ENCODE results near the gene COTL1. TPM values are rescaled to one million over a fixed set of nuclear protein-coding genes. Genes with fewer than 3 reads are reported as not detected.

Gene COTL1
- total and polyA plus RNA-seq, 4 donors: 62.4 to 223 (median 142) TPM

- no peaks in the 10 kb centered on the region for H3K27me3 ChIP-seq (ENCODE audit: control insufficient read depth in 3 of 3, insufficient read depth in 3 of 3, low read length in 2 of 3)
- 85 to 94% methylated on average over 9 of the region's 9 CpGs for WGBS, 2 donors
- peak overlapping the region in 1 of 2 donors; percentile 40 for H3K9ac ChIP-seq (ENCODE audit: insufficient read depth in 1 of 2, low read length in 2 of 2)
- DNase-seq (no peak), ATAC-seq (ENCODE audit: insufficient read depth, low FRiP score) (no peak)
- H3K4me3 ChIP-seq: no peak overlapping the region
- no peak for TF ChIP-seq CTCF (IDR thresholded peaks at IDR 0.05; ENCODE audit: control extremely low read depth, extremely low read depth)
- H3K4me1 ChIP-seq (ENCODE audit: control insufficient read depth in 5 of 5, insufficient read depth in 5 of 5, low read length in 5 of 5): peaks cover 2 to 46% (median 26%) of the 10 kb centered on the region in 5 donors
- peaks cover 0 to 2% (median 0%) of the 10 kb centered on the region in 4 donors for H3K9me3 ChIP-seq (ENCODE audit: control insufficient read depth in 4 of 4, insufficient read depth in 3 of 4, low read length in 3 of 4)
- H3K27ac ChIP-seq (ENCODE audit: low read depth in 1 of 2, low read length in 1 of 2): peak overlapping the region in 1 of 2 donors; percentile 7
- H3K36me3 ChIP-seq (ENCODE audit: control insufficient read depth in 4 of 4, insufficient read depth in 4 of 4, low read length in 4 of 4): peaks cover 0 to 1% (median 0%) of the 10 kb centered on the region in 4 donors
Measured at GRCh38 chr16:84594725-84595038, 23.2 kb downstream of the COTL1 start.

- H3K9ac ChIP-seq (ENCODE audit: insufficient read depth in 1 of 2, low read length in 2 of 2): no peak overlapping the region
- peak overlapping the region in 1 of 2 donors; percentile 65 for H3K27ac ChIP-seq (ENCODE audit: low read depth in 1 of 2, low read length in 1 of 2)
- H3K9me3 ChIP-seq (ENCODE audit: control insufficient read depth in 4 of 4, insufficient read depth in 3 of 4, low read length in 3 of 4): peaks cover 0 to 2% (median 0%) of the 10 kb centered on the region in 4 donors
- no peak overlapping the region for H3K4me3 ChIP-seq
- whole genome bisulfite sequencing, 2 donors: 49 to 59% methylated on average over 23 of the region's 23 CpGs
- no peaks in the 10 kb centered on the region for H3K27me3 ChIP-seq (ENCODE audit: control insufficient read depth in 3 of 3, insufficient read depth in 3 of 3, low read length in 2 of 3)
- DNase-seq (peak; percentile 64 to 68 (median 67)), ATAC-seq (ENCODE audit: insufficient read depth, low FRiP score) (peak; percentile 55)
- H3K4me1 ChIP-seq (ENCODE audit: control insufficient read depth in 5 of 5, insufficient read depth in 5 of 5, low read length in 5 of 5): peaks cover 0 to 40% (median 20%) of the 10 kb centered on the region in 5 donors
- TF ChIP-seq CTCF (IDR thresholded peaks at IDR 0.05; ENCODE audit: control extremely low read depth, extremely low read depth): no peak
- H3K36me3 ChIP-seq (ENCODE audit: control insufficient read depth in 4 of 4, insufficient read depth in 4 of 4, low read length in 4 of 4): peaks cover 0 to 4% (median 2%) of the 10 kb centered on the region in 4 donors
Measured at GRCh38 chr16:84593825-84594724, 23.8 kb downstream of the COTL1 start.

- TF ChIP-seq CTCF (IDR thresholded peaks at IDR 0.05; ENCODE audit: control extremely low read depth, extremely low read depth): no peak
- 84 to 89% methylated on average over 11 of the region's 11 CpGs for WGBS, 2 donors
- no peak overlapping the region for H3K4me3 ChIP-seq
- no peak overlapping the region for H3K9ac ChIP-seq (ENCODE audit: insufficient read depth in 1 of 2, low read length in 2 of 2)
- peaks cover 0 to 2% (median 0%) of the 10 kb centered on the region in 4 donors for H3K9me3 ChIP-seq (ENCODE audit: control insufficient read depth in 4 of 4, insufficient read depth in 3 of 4, low read length in 3 of 4)
- DNase-seq: no peak
- peaks cover 0 to 15% (median 3%) of the 10 kb centered on the region in 4 donors for H3K36me3 ChIP-seq (ENCODE audit: control insufficient read depth in 4 of 4, insufficient read depth in 4 of 4, low read length in 4 of 4)
- peaks cover 0 to 31% (median 16%) of the 10 kb centered on the region in 5 donors for H3K4me1 ChIP-seq (ENCODE audit: control insufficient read depth in 5 of 5, insufficient read depth in 5 of 5, low read length in 5 of 5)
- no peak for ATAC-seq (ENCODE audit: insufficient read depth, low FRiP score)
- no peaks in the 10 kb centered on the region for H3K27me3 ChIP-seq (ENCODE audit: control insufficient read depth in 3 of 3, insufficient read depth in 3 of 3, low read length in 2 of 3)
- no peak overlapping the region for H3K27ac ChIP-seq (ENCODE audit: low read depth in 1 of 2, low read length in 1 of 2)
Measured at GRCh38 chr16:84592718-84593117, 25.2 kb downstream of the COTL1 start.
